ENCODE data around the gene KCNJ11.

The KCNJ11 gene

DNA sequence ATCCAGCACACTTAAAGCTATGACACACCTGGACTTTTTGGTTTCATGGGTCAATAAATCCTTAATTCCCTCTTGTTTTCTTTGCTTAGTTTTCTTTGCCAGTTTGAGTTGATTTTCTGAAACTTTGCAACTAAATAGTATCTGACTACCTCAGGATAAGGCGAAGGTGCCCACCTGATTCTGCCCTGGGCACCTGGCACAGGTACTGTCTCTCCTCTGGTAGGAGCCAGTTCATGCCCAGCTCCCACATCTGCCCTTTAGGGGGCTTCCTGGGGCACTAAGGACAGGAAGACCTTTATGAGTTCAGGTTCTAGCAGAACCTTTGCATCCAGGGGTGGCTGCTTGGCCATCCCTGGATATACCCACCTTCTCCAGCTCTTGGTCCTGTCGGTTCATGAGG, 19.6 kb upstream of the KCNJ11 start:
- DNase-seq (ENCODE audit: low read depth), result no peak

DNA sequence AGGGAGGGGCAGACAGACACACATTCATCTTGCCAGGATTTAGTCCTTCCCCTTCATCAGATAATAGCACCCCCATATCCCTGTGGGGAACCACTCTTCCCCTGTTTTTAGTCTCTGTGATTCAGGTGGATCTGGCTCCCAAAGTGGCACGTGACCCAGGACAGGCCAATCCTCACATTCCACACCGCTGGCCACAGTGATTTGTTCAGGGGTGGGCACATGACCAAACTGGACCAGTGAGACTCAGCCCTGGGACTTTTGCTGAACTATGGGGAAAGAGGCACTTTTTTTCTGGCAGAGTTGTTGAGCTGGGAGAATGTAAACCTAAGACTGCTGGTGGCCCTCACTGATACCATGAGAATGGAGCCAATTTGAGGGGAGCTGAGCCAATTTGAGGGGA, 19.1 kb upstream of the KCNJ11 start:
- DNase-seq (ENCODE audit: low read depth), result no peak

DNA sequence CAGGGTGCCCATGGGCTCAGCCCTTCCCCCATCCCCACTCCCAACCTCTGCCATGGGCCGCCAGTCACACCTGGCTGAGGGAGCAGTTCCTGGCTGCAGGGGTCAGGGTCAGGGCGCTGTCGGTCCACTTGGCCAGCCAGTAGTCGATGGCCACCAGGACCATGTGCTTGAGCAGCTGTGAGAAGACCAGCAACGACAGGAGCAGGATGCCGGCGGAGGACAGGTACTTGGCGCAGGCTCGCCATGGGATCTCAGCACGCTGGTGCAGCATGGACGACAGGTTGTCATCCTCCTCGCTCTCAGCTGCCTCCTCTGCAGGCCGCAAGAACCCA, 18.3 kb upstream of the KCNJ11 start:
- no peak for DNase-seq (ENCODE audit: low read depth)

DNA sequence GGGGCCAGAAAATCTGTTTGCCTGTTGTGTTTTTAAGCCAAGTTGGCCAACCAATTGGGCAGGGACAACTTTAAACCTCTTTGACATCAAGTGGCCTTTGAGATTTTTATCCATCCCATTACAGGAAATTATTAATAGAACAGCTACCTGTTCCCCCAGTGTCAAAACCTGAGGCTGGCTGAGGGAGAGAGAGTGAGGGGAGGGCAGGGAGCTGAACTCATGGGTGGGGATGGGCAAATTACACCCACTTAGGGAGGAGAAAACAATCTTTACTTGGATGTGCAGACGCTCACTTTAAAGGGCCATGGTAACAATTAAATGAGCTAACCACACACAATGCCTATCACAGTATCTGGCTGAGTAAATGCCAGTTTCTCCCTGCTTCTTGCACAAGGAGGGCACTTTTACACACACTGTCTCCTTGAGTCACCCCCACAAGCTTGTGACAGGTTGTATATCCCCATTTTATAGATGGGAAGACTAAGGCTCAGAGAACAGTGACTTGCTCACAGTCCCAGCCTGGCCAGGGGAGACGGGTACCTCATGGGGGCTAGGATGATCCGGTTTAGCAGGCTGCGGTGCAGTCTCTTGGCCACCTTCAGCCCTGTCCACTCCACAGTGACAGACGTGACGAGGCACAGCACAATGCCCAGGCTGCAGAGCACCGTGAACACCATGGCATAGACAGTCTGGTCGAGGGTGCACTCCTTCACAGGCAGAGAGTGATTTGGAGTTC, 17.8 kb upstream of the KCNJ11 start:
- DNase-seq (ENCODE audit: low read depth), result no peak

DNA sequence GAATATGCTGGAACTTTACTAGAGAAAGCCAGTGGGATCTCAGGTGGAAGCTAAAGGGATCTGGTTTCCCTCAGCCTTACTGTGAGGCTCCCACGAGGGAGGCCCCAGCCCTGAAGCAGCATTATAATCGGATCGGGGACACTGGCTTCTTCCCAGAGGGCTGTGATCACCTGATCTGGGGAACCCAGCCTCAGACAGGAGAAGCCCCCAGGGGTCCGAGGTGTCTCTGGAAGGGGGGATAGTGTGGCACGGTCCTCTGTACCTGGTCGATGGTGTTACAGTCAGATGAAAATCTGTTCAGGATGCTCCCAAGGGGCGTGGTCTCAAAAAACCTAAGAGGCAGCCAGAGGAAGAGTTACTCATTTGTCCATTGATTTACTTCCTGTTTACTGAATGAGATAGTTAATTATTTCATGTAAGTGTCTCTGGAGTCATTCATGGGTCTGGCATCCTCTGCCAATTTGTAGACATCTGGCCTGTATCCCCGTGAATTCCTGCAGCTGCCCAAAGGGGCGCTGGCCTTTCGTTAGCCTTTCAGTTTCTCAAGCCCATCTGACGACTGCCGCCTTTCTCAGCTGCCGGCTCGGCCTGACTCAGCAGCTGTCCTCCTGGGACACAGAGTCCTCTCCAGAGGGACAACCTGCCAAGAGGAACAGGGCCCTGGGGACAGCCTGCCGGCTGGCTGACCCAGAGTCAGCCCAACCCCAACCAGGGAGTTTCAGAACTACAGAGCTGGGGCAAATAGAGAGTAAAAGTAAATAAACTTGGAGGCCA, 17.0 kb upstream of the KCNJ11 start:
- peak; percentile 63 for DNase-seq (ENCODE audit: low read depth)

DNA sequence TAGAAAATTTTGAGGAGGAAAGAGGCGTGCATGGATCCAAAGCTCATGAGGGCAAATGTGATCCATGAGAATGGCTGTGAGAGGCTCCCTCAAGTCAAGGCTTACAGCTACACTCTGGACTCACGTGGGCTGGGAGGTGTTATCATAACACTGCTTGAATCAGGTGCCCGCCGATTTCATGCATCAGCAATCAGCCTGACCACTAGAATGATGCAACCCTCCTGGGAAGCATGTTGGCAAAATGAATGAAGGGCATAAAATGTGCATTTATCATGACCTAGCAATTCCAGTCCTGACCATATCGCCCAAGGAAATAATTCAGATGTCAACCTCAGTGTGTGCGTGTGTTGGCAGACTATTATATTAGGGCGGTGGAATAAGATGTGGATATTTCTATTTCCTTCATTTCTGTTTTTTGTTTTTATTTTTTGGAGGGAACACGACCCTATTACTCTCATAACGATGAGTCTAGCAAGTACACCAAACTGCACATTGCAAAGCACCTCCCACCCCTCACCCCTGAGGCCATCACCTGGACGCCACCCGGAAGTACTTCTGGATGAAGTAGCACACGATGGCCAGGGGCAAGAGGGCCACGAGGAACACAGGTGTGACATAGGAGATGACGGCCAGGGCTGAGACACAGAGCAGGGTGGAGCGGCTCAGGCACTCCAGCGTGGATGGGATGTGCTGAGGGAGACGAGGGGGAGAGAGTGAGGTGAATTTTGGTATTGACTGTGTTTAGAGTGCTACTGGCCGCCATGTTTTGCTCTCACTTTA, 15.7 kb upstream of the KCNJ11 start:
- no peak for DNase-seq (ENCODE audit: low read depth)

DNA sequence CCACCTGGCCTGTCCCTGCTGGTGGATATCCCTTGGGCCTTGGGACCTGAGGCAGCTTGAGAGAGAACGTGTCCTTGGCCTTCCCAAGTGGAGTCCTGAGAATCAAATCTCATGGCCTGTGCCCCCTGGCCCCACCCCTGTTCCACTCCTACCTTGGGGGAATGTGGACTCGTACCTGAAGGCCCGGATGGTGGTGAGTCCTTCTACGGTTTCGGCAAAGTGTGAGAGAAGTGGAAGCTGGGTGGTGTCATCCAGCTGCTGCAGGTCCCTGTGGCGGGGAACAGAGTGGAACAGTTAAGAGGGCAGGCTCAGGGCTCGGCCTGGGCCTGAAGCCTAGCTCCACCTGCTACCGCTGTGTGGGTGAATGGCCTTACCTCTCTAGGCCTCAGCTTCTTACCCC, 14.0 kb upstream of the KCNJ11 start:
- DNase-seq (ENCODE audit: low read depth), result no peak

DNA sequence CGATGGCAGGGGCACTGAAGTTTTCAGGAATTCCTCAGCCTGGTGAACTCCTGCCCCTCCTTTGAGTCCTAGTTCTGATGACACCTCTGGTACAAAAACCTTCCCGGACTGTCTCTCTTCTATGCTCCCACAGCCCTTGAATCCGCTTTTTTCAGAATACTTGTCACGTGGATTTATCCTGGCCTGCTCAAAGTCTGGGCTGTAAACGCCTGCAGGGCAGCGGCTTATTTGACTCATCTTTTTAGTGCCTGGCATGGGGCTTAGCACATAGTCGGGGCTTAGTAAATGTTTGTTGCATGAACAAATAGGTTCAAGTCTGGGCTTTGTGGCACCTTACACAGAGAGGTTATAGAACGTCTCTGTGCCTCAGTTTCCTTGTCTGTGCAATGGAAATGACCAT, 13.4 kb upstream of the KCNJ11 start:
- DNase-seq (ENCODE audit: low read depth), result no peak

DNA sequence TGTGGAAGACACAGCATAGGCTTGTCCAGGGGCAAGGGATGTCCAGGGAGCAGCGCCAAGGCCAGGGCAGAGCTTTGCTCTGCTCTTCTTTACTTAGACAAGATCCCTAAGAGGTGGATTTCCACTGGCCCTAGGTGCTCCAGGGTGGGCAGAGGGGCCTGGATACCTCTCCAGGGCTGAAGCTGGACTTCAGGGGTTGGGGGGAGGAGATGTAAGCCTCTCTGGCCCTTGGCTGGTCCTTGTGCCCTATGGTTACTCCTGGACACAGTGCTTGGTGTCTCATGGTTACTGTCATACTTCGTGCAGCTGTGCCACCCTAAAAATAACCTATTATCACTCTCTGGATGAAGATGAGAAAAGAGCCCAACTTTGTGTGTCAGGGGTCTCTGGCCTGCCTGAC, 12.9 kb upstream of the KCNJ11 start:
- no peak for DNase-seq (ENCODE audit: low read depth)

DNA sequence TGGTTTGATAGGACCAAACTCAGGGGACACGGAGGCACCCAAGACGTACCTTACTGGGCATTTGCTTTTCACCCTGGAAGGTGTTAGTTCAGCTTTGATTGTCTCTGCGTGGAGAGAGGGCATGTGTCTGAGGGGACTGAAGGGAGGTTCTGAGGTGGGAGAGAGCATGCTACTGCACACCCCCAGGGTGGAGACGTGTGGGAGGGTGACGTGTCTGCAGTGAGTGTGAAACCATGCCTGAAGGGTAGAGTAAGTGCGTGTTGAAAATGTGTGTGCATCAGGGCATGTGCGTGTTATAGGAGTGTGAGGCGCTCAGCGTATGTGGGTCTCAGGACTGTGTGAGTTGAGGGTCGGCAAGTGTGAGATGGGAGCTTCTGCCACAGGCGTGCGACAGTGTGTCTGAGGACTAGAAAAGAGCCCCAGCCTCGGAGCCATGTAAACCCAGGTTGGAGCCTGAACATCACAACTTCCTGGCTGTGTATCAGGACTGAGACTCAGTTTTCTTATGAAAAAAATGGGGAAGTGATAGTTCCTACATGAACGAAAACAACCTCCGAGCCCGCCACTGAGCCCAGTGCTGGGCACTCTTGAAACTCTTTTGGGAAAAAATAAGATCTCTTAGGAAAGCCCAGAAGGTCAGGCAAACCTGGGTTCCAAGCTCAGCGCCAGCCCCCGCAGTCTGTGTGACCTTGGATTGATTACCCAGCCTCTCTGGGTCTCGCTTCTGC, 11.8 kb upstream of the KCNJ11 start:
- no peak for DNase-seq (ENCODE audit: low read depth)

DNA sequence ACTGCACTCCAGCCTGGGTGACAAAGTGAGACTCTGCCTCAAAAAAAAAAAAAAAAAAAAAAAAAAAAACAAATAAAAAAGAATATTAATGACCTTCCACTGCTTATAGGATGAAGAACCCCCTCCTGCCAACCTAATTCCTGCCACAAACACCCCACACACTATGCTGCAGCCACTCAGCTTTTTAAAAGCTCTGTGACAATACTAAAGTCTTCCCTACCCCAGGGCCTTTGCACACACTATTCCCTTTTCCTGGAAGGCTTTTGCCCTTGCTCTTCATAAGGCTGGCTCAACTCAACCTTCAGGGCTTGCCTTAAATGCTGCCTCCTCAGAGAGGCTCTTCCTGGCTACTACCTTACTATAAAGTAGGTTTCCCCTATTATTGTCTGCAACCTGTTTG, 10.8 kb upstream of the KCNJ11 start:
- DNase-seq (ENCODE audit: low read depth), result no peak

DNA sequence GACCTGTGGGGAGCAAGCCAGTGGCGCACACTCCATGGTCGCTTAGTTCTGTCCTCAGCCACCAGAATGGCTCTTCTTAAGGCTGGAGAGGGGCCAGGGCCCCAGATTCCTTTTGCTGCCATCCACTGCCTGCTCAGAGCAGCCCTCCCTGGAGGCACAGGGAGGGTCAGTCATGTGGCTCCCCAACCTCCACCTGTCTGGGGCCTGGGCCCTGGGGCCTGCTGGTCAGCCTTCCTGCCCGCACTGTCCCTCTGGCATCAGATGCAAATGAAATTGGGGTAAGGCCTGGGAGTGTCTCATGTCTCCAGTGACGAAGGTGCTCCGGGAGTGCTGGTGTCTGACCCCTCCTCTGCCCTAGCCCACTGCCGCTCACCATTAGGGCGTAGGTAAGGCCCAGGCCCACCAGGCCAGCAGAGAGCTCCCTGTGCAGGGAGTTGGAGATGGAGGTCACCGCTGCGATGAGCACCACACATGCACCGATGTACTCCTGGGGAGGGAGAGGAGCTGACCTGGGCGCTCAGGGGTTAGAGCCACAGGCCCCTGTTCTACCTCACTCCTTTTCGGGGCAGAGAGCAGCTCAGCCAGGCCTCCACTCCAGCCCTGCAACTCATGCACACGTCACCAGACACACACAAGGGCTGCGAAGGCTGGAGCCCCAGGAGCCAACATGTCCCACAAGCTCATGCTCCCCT, 9.0 kb upstream of the KCNJ11 start:
- DNase-seq (ENCODE audit: low read depth), result no peak

DNA sequence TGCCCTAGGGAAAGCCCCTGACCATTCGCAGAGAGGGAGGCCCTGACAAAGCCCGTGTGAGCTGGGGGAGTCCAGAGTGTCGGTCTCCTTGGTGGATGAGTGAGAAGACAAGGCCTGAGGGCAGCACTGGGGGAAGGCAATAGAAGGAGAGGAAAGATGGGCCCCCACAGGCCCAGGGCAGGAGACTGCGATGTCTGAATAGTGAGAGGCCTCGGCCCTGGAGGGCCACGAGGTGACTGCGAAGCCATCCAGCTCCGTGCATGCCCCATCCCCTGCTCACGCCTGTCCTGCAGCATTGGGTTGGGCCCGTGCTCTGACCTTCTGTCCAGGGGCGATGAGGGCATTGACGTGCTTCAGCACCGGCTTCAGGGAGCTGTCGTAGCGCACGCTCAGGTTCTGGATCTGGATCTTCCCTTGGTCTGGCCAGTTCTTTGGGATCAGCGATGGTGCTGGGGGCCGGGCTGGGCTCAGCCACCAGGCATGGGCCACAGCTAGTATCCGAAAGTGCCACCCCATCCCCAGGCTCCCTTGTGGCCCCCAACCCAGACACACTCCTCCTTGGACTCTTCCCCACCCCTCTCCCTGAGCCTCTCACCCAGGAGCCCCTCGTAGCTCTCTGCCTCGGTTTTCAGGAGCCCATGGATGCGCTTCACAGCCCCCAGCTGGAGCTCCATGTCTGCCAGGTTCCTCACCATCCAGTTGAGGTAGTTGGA, 8.3 kb upstream of the KCNJ11 start:
- no peak for DNase-seq (ENCODE audit: low read depth)

DNA sequence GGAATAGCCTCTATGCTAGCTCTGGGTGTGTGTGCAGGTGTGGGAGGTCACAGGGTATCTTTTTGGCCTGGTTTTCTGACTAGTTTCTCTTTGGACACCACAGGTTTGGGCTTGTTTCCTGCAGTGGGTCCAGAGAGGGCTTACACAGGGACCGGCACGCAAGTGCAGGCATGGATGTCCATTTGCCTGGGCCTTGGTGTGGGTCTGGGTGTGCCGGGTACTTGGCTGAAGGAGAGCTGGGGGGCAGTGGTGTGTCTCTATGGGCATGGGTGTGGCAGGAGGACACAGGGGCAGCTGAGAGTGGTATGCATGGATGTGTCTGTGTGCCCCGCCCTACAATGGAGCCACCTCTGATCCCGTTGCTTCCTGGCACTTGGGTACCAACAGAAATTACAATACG, 7.5 kb upstream of the KCNJ11 start:
- DNase-seq (ENCODE audit: low read depth), result no peak

DNA sequence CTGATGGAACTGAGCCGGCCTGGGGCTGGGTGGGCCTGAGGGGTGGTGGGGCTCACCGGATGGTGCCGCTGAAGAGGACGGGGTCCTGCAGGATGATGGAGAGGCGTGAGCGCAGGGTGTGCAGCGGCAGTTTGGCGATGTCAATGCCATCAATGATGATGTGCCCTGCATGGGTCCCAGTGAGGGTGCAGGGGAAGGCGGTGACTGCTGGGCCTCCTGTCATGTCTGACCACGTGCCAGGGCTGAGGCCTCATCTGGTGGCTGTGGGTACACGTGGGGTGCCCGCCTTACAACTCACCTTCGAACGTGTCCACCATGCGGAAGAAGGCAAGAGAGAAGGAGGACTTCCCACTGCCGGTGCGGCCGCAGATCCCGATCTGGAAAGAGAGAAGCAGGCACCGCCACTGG, 7.1 kb upstream of the KCNJ11 start:
- no peak for DNase-seq (ENCODE audit: low read depth)

DNA sequence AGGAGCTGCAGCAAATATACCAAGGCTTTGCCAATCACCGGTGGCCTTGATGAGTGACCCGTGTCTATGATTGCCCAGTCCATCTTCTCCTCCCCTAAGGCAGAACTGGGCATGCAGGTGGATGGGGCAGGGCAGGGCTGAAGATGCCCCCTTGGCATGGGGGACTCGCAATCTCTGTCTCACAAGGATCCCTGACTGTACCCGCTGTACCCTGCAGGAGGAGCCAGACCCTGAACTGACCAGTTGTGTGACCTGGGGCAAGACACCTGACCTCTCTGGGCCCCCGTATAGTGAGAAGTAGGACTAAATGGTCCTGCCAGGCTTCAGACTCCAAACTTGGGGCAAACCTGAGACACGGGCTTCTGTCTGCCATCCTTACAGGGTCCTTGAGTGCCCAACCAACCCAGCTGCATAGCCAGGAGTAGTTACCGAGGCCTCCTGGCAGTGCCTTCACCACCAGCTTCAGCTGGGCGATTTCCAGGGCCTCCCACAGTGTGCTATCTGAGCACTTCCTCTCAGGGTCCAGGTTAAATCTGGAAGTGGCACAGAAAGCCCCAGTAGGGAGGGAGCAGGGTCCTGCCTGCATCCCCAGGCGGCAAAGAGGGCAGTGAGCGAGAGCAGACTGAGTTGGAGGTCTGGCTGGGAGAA, 6.4 kb upstream of the KCNJ11 start:
- no peak for DNase-seq (ENCODE audit: low read depth)

DNA sequence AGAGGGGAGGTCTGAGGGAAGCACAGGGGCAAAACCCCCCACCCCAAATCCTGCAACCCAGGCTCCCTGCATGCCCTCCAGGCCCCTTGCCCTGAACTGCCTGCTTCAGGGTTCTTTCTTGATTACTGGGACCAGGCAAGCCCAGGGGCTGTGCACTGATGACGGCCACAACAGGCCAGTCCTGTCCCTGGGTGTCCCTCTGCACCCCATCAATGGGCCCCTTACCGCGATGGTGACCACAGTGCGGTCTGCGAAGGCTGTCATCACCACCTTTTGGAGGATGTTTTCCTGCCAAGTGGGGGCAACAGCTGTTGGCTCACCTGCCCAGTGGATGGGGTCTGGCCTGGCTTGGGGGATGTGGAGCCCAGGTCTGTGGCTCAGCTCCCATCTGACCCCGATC, 5.0 kb upstream of the KCNJ11 start:
- DNase-seq (ENCODE audit: low read depth), result no peak

DNA sequence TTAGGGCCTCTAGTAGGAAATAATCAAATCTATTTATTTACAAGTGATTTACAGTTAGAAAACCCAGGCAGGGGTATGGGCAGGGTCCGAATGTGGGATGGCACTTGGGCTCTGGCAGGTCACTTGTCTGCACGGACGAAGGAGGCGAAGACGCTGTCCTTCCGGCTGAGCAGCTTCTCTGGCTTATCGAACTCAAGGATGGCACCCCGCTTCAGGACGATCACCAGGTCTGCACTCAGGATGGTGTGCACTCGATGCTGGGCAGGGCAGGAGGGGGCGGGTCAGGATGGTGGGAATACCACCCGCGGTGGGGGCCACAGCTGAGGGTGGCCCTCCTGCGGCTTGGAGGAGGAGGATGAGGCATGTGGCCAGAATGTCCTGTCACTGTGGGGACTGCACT, 4.4 kb upstream of the KCNJ11 start:
- DNase-seq (ENCODE audit: low read depth), result no peak

DNA sequence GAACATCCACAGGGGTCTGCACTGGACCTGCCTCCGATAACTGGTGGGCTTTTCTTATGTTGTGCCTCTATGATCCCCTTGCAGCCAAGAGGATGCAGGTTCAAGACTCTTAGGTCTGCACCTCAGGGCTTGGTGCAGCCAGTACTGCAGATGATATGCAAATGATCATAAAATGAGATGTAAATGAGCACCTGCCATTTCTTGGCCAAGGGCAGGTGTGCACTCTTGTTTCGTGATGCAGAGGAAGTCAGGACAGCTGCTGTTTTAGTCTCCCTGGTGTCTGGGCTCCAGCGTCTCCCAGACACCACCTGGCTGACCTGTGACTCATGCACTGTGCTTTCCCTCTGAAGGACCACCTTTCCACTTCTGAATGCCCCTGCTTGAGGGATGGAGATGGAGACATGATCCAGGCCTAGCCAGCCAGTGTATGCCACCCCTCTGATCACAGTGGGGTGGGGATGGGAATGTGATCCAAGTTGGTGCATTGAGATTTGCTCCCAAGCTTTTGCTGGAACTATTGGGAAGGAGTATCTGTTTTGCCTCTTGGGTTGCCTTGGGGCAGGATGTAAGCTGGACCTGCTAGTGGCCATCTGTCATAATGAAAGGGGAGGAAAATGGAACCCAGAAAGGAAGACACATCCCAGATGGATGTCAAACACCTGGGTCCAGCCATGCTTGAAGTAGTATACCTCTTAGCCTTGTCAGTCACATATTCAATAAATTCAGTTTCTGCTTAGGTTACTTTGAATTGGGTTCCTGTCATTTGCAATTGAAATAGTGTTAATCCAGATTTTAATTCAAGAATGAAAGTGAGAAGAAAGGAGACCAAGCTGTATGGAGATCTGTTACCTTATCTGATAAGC, 3.3 kb upstream of the KCNJ11 start:
- no peak for DNase-seq (ENCODE audit: low read depth)

Measured in EH (cell line).